Esophagus mucosa (tissue), 1 donor: ENCODE data around the gene NBAS. TPM values are rescaled to one million over a fixed set of nuclear protein-coding genes. Genes with fewer than 3 reads are reported as not detected.
"Not testable (repeated sequence)": the region's sequence is repeated elsewhere in the genome, so short reads cannot be mapped to it uniquely, and the experiment has no call there.

Experiments
- ATAC-seq: fragments of 200-7000 bp; cut with Tn5 transposase; one replicate; pipeline ENCODE4 v1.9.1; 2020
- total RNA-seq: library from RNA; stranded (reverse); gene quantifications from one replicate; pipeline ENCODE4 v1.2.4, GENCODE V29; 2023
- donor health status: DM: yes; HTN: yes; CAD: no.

Gene NBAS
- total RNA-seq, 1 donor from 2014 or later = 25.1 TPM

- no peak for ATAC-seq
Measured at GRCh38 chr2:15456352-15456751, 104.8 kb downstream of the NBAS start.

GRCh38 chr2:15450808-15451207, 110.3 kb downstream of the NBAS start:
- ATAC-seq = no peak

- ATAC-seq = no peak
Measured at GRCh38 chr2:15449556-15450236, 111.4 kb downstream of the NBAS start.

- ATAC-seq = no peak
Measured at GRCh38 chr2:15448250-15448839, 112.8 kb downstream of the NBAS start.

GRCh38 chr2:15447381-15447780, 113.8 kb downstream of the NBAS start:
- ATAC-seq = no peak

GRCh38 chr2:15446961-15447360, 114.2 kb downstream of the NBAS start:
- ATAC-seq = no peak

- ATAC-seq = no peak
Measured at GRCh38 chr2:15445891-15446562, 115.1 kb downstream of the NBAS start.

- ATAC-seq = not testable (repeated sequence)
Measured at GRCh38 chr2:15439768-15440524, 121.2 kb downstream of the NBAS start.

GRCh38 chr2:15439366-15439765, 121.8 kb downstream of the NBAS start:
- ATAC-seq = not testable (repeated sequence)

GRCh38 chr2:15436195-15436594, 124.9 kb downstream of the NBAS start:
- ATAC-seq = no peak

- no peak for ATAC-seq
Measured at GRCh38 chr2:15435474-15435873, 125.7 kb downstream of the NBAS start.

- ATAC-seq = no peak
Measured at GRCh38 chr2:15432642-15433256, 128.4 kb downstream of the NBAS start.

- no peak for ATAC-seq
Measured at GRCh38 chr2:15429032-15429431, 132.1 kb downstream of the NBAS start.

GRCh38 chr2:15427987-15428386, 133.1 kb downstream of the NBAS start:
- ATAC-seq = no peak

- ATAC-seq = no peak
Measured at GRCh38 chr2:15426606-15427005, 134.5 kb downstream of the NBAS start.

- no peak for ATAC-seq
Measured at GRCh38 chr2:15425712-15426111, 135.4 kb downstream of the NBAS start.

GRCh38 chr2:15421753-15422152, 139.4 kb downstream of the NBAS start:
- no peak for ATAC-seq

GRCh38 chr2:15415748-15416147, 145.4 kb downstream of the NBAS start:
- ATAC-seq = no peak

- ATAC-seq = no peak
Measured at GRCh38 chr2:15412779-15413178, 148.4 kb downstream of the NBAS start.

- no peak for ATAC-seq
Measured at GRCh38 chr2:15412309-15412708, 148.8 kb downstream of the NBAS start.

- no peak for ATAC-seq
Measured at GRCh38 chr2:15410884-15411283, 150.2 kb downstream of the NBAS start.

GRCh38 chr2:15408759-15409158, 152.4 kb downstream of the NBAS start:
- ATAC-seq = no peak

GRCh38 chr2:15407666-15408065, 153.5 kb downstream of the NBAS start:
- ATAC-seq = no peak
